HepG2 (cell line): Measurements from ENCODE around the gene JMJD8. TPM values are rescaled to one million over a fixed set of nuclear protein-coding genes. Genes with fewer than 3 reads are reported as not detected.
A peak's percentile ranks its signal among the peaks of the same experiment; 100 is the strongest.

ENCODE experiments used
- ATAC-seq: fragments of 200-7000 bp; cut with Tn5 transposase; 3 replicates; pipeline ENCODE4 v1.9.1; 2020; ENCODE audit warnings: mild to moderate bottlenecking, moderate library complexity
- BruUV-seq: library from RNA; stranded (reverse); fragments of 400-500 nt; replicated peaks from 2 replicates; lab custom pipeline; 2021; lab: Mats Ljungman, UMichigan
- CTCF ChIA-PET: fragments of 300-600 bp; formaldehyde crosslinking; extraction: SDS; loops from one replicate; lab custom pipeline; 2021; ENCODE audit warnings: low total read pairs, inconsistent platforms, low intra/inter-chr PET ratio; lab: Yijun Ruan, JAX
- POLR2A ChIA-PET: fragments of 350-600 bp; sonication (Branson Sonifier 250); formaldehyde crosslinking; loops from one replicate; lab custom pipeline; 2020; ENCODE audit warnings: antibody characterized with exemption, inconsistent platforms; lab: Yijun Ruan, JAX
- DNase-seq: peaks from one replicate; pipeline ENCODE4 v3.0.0-alpha.2; 2015; ENCODE audit warnings: low spot score
- FAIRE-seq: peaks from 3 replicates; lab custom pipeline; 2011; peaks lifted over from hg19 to GRCh38; lab: Jason Lieb, UNC
- H2AFZ ChIP-seq: one replicate; pipeline ENCODE4 v1.6.1; 2011; ENCODE audit warnings: low read length, inconsistent platforms
- H3K27ac ChIP-seq: fragments of 300-600 bp; 3 replicates; pipeline ENCODE4 v1.8.0; 2011; ENCODE audit warnings: mixed run types, mild to moderate bottlenecking, mixed read lengths, low read length, inconsistent platforms; ENCODE audit not compliant: insufficient read depth; ENCODE audit errors: extremely low read length
- H3K27me3 ChIP-seq, 2 experiments: fragments of 200-600 bp in 1 of 2; 2 replicates in 1 of 2; 3 replicates in 1 of 2; pipeline versions ENCODE4 v1.6.0 to v1.8.0; 2011; ENCODE audit warnings: low read length in 2 of 2, mild to moderate bottlenecking in 2 of 2, moderate library complexity in 2 of 2, inconsistent platforms in 1 of 2; ENCODE audit not compliant: insufficient read depth in 2 of 2, control insufficient read depth in 1 of 2
- H3K36me3 ChIP-seq, 2 experiments: fragments of 200-600 bp in 1 of 2; replicated peaks in 1 of 2; 2 replicates in 1 of 2; 3 replicates in 1 of 2; pipeline versions ENCODE4 v1.5.1 to v1.8.0; 2011; ENCODE audit warnings: low read length in 2 of 2, inconsistent platforms in 1 of 2; ENCODE audit not compliant: insufficient read depth in 2 of 2, control insufficient read depth in 1 of 2
- H3K4me1 ChIP-seq: 2 replicates; pipeline ENCODE4 v1.5.1; 2012; ENCODE audit warnings: low read length, inconsistent platforms; ENCODE audit not compliant: insufficient read depth
- H3K4me2 ChIP-seq: 2 replicates; pipeline ENCODE4 v1.6.0; 2011; ENCODE audit warnings: low read depth, low read length, inconsistent platforms
- H3K4me3 ChIP-seq, 3 experiments: fragments of 200-600 bp in 1 of 3; sonication (generic), shearing (Covaris generic) in 1 of 3; replicated peaks in 1 of 3; 2 replicates each; pipeline ENCODE4 v1.5.1; 2011 to 2016; ENCODE audit warnings: low read length in 3 of 3, inconsistent platforms in 2 of 3, low read depth in 2 of 3, mild to moderate bottlenecking in 2 of 3, control low read depth in 1 of 3, mixed read lengths in 1 of 3; ENCODE audit not compliant: insufficient read depth in 1 of 3
- H3K79me2 ChIP-seq: one replicate; pipeline ENCODE4 v1.6.1; 2011; ENCODE audit warnings: low read length, inconsistent platforms; ENCODE audit not compliant: insufficient read depth
- H3K9ac ChIP-seq: 2 replicates; pipeline ENCODE4 v1.6.0; 2011; ENCODE audit warnings: mild to moderate bottlenecking, low read depth, low read length, inconsistent platforms; ENCODE audit not compliant: insufficient read depth
- H3K9me3 ChIP-seq: 2 replicates; pipeline ENCODE4 v1.5.1; 2012; ENCODE audit warnings: mild to moderate bottlenecking, low read length
- H4K20me1 ChIP-seq: 2 replicates; pipeline ENCODE4 v1.6.0; 2011; ENCODE audit warnings: inconsistent platforms, mild to moderate bottlenecking, low read length, moderate library complexity; ENCODE audit not compliant: insufficient read depth
- ARNTL ChIP-seq: sonication (generic); formaldehyde crosslinking; IDR thresholded peaks from 2 replicates; pipeline ENCODE4 v1.4.0; 2020; ENCODE audit warnings: mild to moderate bottlenecking, missing genetic modification reagents
- FOXA1 ChIP-seq, 2 experiments: fragments of 450-650 bp in 1 of 2; sonication (generic) in 1 of 2; formaldehyde crosslinking in 1 of 2; IDR thresholded peaks; 2 replicates each; pipeline versions ENCODE4 v1.4.0 to v1.6.1; 2016 to 2020; ENCODE audit warnings: missing genetic modification reagents in 1 of 2
- GABPB1 ChIP-seq: IDR thresholded peaks from 2 replicates; pipeline ENCODE4 v1.6.1; 2016; ENCODE audit warnings: mild to moderate bottlenecking, missing genetic modification reagents, moderate library complexity, missing compliant biosample characterization
- MXI1 ChIP-seq: IDR thresholded peaks from 3 replicates; pipeline ENCODE4 v1.6.1; 2012; ENCODE audit warnings: low read depth, low read length, inconsistent platforms, borderline replicate concordance
- MYC ChIP-seq: sonication (generic); formaldehyde crosslinking; IDR thresholded peaks from 2 replicates; pipeline ENCODE4 v1.9.0; 2021; ENCODE audit warnings: missing genetic modification reagents, borderline replicate concordance
- NR2F1 ChIP-seq, 2 experiments: fragments of 450-650 bp in 1 of 2; formaldehyde crosslinking in 1 of 2; IDR thresholded peaks; 2 replicates each; pipeline versions ENCODE4 v1.5.0 to v1.6.1; 2016 to 2020; ENCODE audit warnings: mild to moderate bottlenecking in 1 of 2, missing compliant biosample characterization in 1 of 2, missing genetic modification reagents in 1 of 2, moderate library complexity in 1 of 2
- PCBP1 ChIP-seq: fragments of 200-400 bp; formaldehyde crosslinking; IDR thresholded peaks from 2 replicates; pipeline ENCODE4 v1.6.1; 2017; ENCODE audit warnings: mild to moderate bottlenecking, low read depth, low read length, borderline replicate concordance
- ZBTB14 ChIP-seq: sonication (generic); formaldehyde crosslinking; IDR thresholded peaks from 2 replicates; pipeline ENCODE4 v1.4.0; 2020; ENCODE audit warnings: missing genetic modification reagents
- ZFX ChIP-seq: sonication (generic); formaldehyde crosslinking; IDR thresholded peaks from 2 replicates; pipeline ENCODE4 v1.4.0; 2020; ENCODE audit warnings: mild to moderate bottlenecking, low read depth, missing genetic modification reagents, moderate library complexity
- ZGPAT ChIP-seq: IDR thresholded peaks from 2 replicates; pipeline ENCODE4 v1.6.1; 2016; ENCODE audit warnings: mild to moderate bottlenecking
- ZNF549 ChIP-seq: sonication (generic); formaldehyde crosslinking; IDR thresholded peaks from 2 replicates; pipeline ENCODE4 v1.5.0; 2020; ENCODE audit warnings: missing genetic modification reagents
- ZNF770 ChIP-seq: sonication (generic); formaldehyde crosslinking; IDR thresholded peaks from 2 replicates; pipeline ENCODE4 v1.5.0; 2020; ENCODE audit warnings: mild to moderate bottlenecking, missing genetic modification reagents
- ZNF784 ChIP-seq: sonication (generic); formaldehyde crosslinking; IDR thresholded peaks from 2 replicates; pipeline ENCODE4 v1.5.1; 2020; ENCODE audit warnings: missing genetic modification reagents, mild to moderate bottlenecking, borderline replicate concordance
- ZNF800 ChIP-seq: sonication (generic); formaldehyde crosslinking; IDR thresholded peaks from 2 replicates; pipeline ENCODE4 v1.4.0; 2020; ENCODE audit warnings: missing genetic modification reagents
- WGBS: methylation state at CpG from one replicate; pipeline ENCODE4 v1.1.6; 2017; ENCODE audit warnings: low lambda C conversion rate; 5-methylcytosine and 5-hydroxymethylcytosine counted together
- in situ Hi-C: cut with HindIII; loops from 2 replicates; pipeline ENCODE4 v1.10.0; 2017; ENCODE audit warnings: low pct_unique_long_range_greater_than_20kb; ENCODE audit not compliant: extremely low pct_ligation_motif_present
- intact Hi-C: fragments of 100-400 bp; cut with micrococcal nuclease; formaldehyde crosslinking; loops from one replicate; pipeline ENCODE4 v1.10.0; 2022; ENCODE audit not compliant: unreplicated experiment
- polyA plus RNA-seq, 8 experiments: library from polyadenylated mRNA; depleted of rRNA in 3 of 8; stranded (reverse) in 7 of 8; unstranded in 1 of 8; fragments of >200 nt; fragmentation: Illumina TruSeq in 4 of 8; extraction: Trizol in 4 of 8; gene quantifications; 2 replicates each; pipeline versions ENCODE4 v1.2.1 to v1.2.3, GENCODE V29; 2011 to 2016; ENCODE audit warnings: low read depth in 4 of 8, missing spikeins in 1 of 8, mixed read lengths in 1 of 8; ENCODE audit not compliant: insufficient read depth in 1 of 8
- total RNA-seq, 5 experiments: library from RNA; depleted of rRNA; stranded (reverse); fragments of >200 nt; fragmentation: Illumina TruSeq; extraction: Trizol; gene quantifications; 2 replicates each; pipeline ENCODE4 v1.2.3, GENCODE V29; 2016; ENCODE audit warnings: low read depth in 1 of 5

Gene JMJD8
- total and polyA plus RNA-seq, 2 of the 13 experiments (the other 11 are each of a cell fraction or from before 2014, with no cell fraction given): 2.6 to 11.8 TPM

- in situ Hi-C loops (no loop called here), intact Hi-C loops (no loop called here)
- H3K4me3 ChIP-seq: peak overlapping the region; percentile 34 to 69 (median 57); a peak in 5 of 6 replicates
- no peak overlapping the region; the same call in 1 of the 2 replicates for H3K9ac ChIP-seq
- no peak overlapping the region for H2AFZ ChIP-seq
- ChIA-PET POLR2A (interaction anchor here (1.5 to 3.4 kb wide), 3 partner anchors 13 to 66 kb away, joined by 3 to 21 read pairs (median 7); partner anchors contain the start of genes ANTKMT, MSLN and STUB1), CTCF (no interaction called here)
- no peak for DNase-seq
- H3K4me2 ChIP-seq: peak overlapping the region; percentile 84
- H3K36me3 ChIP-seq: no peaks in the 10 kb centered on the region
- no peaks in the 10 kb centered on the region for H3K79me2 ChIP-seq
- ATAC-seq: peak; percentile 42
- BruUV-seq: no TSS peak
- H4K20me1 ChIP-seq: no peaks in the 10 kb centered on the region
- FAIRE-seq: no peak
- WGBS: 14% methylated on average over 19 of the region's 64 CpGs
- no peaks in the 10 kb centered on the region for H3K9me3 ChIP-seq
- H3K27me3 ChIP-seq: peaks cover 10 to 38% of the 10 kb centered on the region in 2 experiments
- no peak overlapping the region for H3K27ac ChIP-seq
- peaks cover 18% of the 10 kb centered on the region for H3K4me1 ChIP-seq
- TF ChIP-seq MYC (CRISPR knock-in tag) (0 out of 2 replicates have a peak, but pooled peaks have one; percentile 10), ARNTL (CRISPR knock-in tag) (no peak), GABPB1 (CRISPR knock-in tag) (0 out of 2 replicates have a peak, but pooled peaks have one; percentile 13), ZFX (CRISPR knock-in tag) (0 out of 2 replicates have a peak, but pooled peaks have one; percentile 21), ZBTB14 (peak; percentile 60), ZNF770 (no peak), ZNF800 (0 out of 2 replicates have a peak, but pooled peaks have one; percentile 27), ZNF784 (CRISPR knock-in tag) (no peak), PCBP1 (no peak), NR2F1 (CRISPR knock-in tag; IDR thresholded peaks at IDR 0.05) (peak in 1 of 2 experiments; percentile 18; a peak in 1 of 4 replicates), MXI1 (no peak), FOXA1 (IDR thresholded peaks at IDR 0.05) (no peak), FOXA1 (CRISPR knock-in tag; IDR thresholded peaks at IDR 0.05) (no peak), ZNF549 (CRISPR knock-in tag) (0 out of 2 replicates have a peak, but pooled peaks have one; percentile 22), ZGPAT (CRISPR knock-in tag) (no peak)
These were observed 10.2 kb upstream of the JMJD8 start for GRCh38 chr16:694187-694862.
